ENCODE measurements around the gene SIRT2. TPM values are rescaled to one million over a fixed set of nuclear protein-coding genes. Genes with fewer than 3 reads are reported as not detected.

The SIRT2 gene
- total and polyA plus RNA-seq, 11 donors, result 51.0 to 158 (median 62.4) TPM

- peaks cover 2 to 75% (median 67%) of the 10 kb centered on the region in 9 donors for H3K36me3 ChIP-seq
- no peak for DNase-seq
- H3K4me3 ChIP-seq, result no peak overlapping the region
- no peaks in the 10 kb centered on the region for H3K9me3 ChIP-seq
- no peak for ATAC-seq
- H3K4me1 ChIP-seq, result peaks cover 9 to 56% (median 42%) of the 10 kb centered on the region in 12 donors
- WGBS, 4 donors, result 37 to 72% (median 62%) methylated on average over 2 of the region's 2 CpGs
- H3K27me3 ChIP-seq, result no peaks in the 10 kb centered on the region
- H3K27ac ChIP-seq, result no peak overlapping the region
- TF ChIP-seq POLR2A (IDR thresholded peaks at IDR 0.05), result no peak
- TF ChIP-seq, protein P1, sequence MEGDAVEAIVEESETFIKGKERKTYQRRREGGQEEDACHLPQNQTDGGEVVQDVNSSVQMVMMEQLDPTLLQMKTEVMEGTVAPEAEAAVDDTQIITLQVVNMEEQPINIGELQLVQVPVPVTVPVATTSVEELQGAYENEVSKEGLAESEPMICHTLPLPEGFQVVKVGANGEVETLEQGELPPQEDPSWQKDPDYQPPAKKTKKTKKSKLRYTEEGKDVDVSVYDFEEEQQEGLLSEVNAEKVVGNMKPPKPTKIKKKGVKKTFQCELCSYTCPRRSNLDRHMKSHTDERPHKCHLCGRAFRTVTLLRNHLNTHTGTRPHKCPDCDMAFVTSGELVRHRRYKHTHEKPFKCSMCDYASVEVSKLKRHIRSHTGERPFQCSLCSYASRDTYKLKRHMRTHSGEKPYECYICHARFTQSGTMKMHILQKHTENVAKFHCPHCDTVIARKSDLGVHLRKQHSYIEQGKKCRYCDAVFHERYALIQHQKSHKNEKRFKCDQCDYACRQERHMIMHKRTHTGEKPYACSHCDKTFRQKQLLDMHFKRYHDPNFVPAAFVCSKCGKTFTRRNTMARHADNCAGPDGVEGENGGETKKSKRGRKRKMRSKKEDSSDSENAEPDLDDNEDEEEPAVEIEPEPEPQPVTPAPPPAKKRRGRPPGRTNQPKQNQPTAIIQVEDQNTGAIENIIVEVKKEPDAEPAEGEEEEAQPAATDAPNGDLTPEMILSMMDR (IDR thresholded peaks at IDR 0.05), result no peak
- intact Hi-C loops (cut with DNase I), result loop anchor here in 2 of 10 donors (10.0 kb wide), 2 partner anchors 111 to 221 kb away; no protein-coding TSS in a partner anchor
These were observed 53.3 kb downstream of the SIRT2 start for GRCh38 chr19:38846097-38846496.

GRCh38 chr19:38845374-38846024, 53.9 kb downstream of the SIRT2 start:
- Histone ChIP-seq H3K4me1 (peaks cover 9 to 53% (median 41%) of the 10 kb centered on the region in 12 donors), H3K27ac (no peak overlapping the region), H3K36me3 (peaks cover 2 to 80% (median 73%) of the 10 kb centered on the region in 9 donors), H3K4me3 (no peak overlapping the region), H3K9me3 (no peaks in the 10 kb centered on the region), H3K27me3 (no peaks in the 10 kb centered on the region)
- TF ChIP-seq, protein P1 (IDR thresholded peaks at IDR 0.05), result no peak
- no peak for TF ChIP-seq POLR2A (IDR thresholded peaks at IDR 0.05)
- 84 to 90% (median 85%) methylated on average over 14 of the region's 14 CpGs for WGBS, 4 donors
- intact Hi-C loops (cut with DNase I), result loop anchor here in 2 of 10 donors (10.0 kb wide), 2 partner anchors 111 to 221 kb away; no protein-coding TSS in a partner anchor
- no peak for ATAC-seq
- DNase-seq, result peak in 1 of 5 donors; percentile 5

DNA sequence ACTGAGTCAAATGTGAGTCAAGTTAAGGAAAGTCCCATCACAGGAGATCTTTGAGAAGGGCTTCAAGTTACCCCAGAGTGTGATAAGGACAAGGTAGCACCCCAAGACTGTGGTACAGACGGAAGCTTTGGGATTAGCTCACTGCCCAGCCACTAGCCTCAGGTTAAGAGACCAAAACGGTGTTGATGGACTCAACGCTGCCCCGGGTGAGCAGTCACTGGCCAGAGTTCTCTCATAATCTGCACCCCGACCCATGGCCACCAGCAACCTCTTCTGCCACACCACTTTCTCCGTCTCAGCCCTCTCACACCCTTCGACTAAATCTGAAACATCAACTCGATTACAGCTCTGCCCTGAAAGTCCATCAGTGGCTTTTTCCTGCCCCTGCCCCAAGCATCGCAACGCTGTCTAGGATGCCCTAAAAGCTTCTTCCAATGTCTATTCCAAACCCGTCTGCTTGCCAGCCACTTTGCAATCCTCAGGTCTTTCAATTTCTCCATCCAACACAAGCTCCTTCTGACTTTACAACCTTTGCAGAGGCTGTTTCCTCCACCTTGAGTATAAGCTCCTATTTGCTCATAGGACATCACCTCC, 55.2 kb downstream of the SIRT2 start:
- no peak for DNase-seq
- no peak for TF ChIP-seq POLR2A (IDR thresholded peaks at IDR 0.05)
- TF ChIP-seq, protein P1 (IDR thresholded peaks at IDR 0.05), result no peak
- H3K36me3 ChIP-seq, result peaks cover 2 to 94% (median 86%) of the 10 kb centered on the region in 9 donors
- no peaks in the 10 kb centered on the region for H3K27me3 ChIP-seq
- WGBS, 4 donors, result 91 to 92% (median 91%) methylated on average over 11 of the region's 11 CpGs
- H3K4me1 ChIP-seq, result peaks cover 9 to 53% (median 41%) of the 10 kb centered on the region in 12 donors
- H3K4me3 ChIP-seq, result no peak overlapping the region
- no peak for ATAC-seq
- no peaks in the 10 kb centered on the region for H3K9me3 ChIP-seq
- intact Hi-C loops (cut with DNase I), result loop anchor here in 2 of 10 donors (10.0 kb wide), 2 partner anchors 109 to 219 kb away; no protein-coding TSS in a partner anchor
- H3K27ac ChIP-seq, result no peak overlapping the region

- peaks cover 2 to 100% (median 96%) of the 10 kb centered on the region in 9 donors for H3K36me3 ChIP-seq
- TF ChIP-seq, protein P1 (IDR thresholded peaks at IDR 0.05), result no peak
- no peak for TF ChIP-seq POLR2A (IDR thresholded peaks at IDR 0.05)
- WGBS, 4 donors, result 94 to 97% (median 96%) methylated on average over 8 to 9 of the region's 9 CpGs
- H3K4me1 ChIP-seq, result peaks cover 4 to 44% (median 32%) of the 10 kb centered on the region in 12 donors
- intact Hi-C loops (cut with DNase I), result loop anchor here in 2 of 10 donors (10.0 kb wide), 2 partner anchors 108 to 218 kb away; no protein-coding TSS in a partner anchor
- H3K4me3 ChIP-seq, result no peak overlapping the region
- no peaks in the 10 kb centered on the region for H3K27me3 ChIP-seq
- ATAC-seq (no peak), DNase-seq (peak in 1 of 5 donors; percentile 12)
- no peaks in the 10 kb centered on the region for H3K9me3 ChIP-seq
- peak overlapping the region in 1 of 12 donors; percentile 37 for H3K27ac ChIP-seq
These were observed 56.2 kb downstream of the SIRT2 start for GRCh38 chr19:38843175-38843758.
